ENCODE data around the gene UGT1A8. TPM values are rescaled to one million over a fixed set of nuclear protein-coding genes. Genes with fewer than 3 reads are reported as not detected.

UGT1A8 gene
- total and polyA plus RNA-seq, 9 of the 15 experiments (the other 6 are each of a cell fraction or from before 2014, with no cell fraction given) = 0.04 TPM; not detected in 8

DNA sequence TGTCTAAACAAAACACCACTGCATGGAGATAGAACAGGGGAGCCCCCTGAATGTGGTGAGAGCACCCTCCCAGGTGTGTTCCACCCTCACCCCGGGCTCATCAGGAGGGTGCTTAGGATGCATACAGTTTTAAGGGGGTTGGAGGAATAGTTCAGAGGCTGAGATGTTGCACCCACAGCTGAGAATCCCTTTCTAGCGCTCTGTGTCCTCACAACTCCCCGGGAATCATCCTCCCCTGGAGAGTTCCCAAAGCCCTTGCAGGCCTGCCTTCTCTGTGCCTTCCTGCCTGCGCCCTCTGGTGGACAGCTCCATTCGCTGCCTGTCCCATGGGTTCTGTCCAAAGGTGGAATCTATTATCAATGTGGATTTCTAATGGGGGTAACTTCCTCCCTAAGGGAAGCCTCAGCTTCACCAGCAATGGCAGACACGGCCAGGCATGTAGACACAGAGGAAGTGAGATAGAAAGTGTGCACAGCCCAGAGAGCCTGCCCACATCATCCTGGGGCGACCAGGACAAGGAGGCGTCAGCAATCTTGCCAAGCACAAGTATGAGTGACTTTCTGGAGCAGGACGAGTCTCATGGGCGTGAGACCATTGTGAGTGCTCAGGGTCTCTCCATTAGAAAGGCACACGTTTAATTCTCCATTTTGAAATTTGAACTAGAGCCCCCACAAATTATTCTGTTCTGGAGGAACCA lies 94.0 kb downstream of the UGT1A8 start (continued):
- TF ChIP-seq RBM34 (IDR thresholded peaks at IDR 0.05; ENCODE audit: borderline replicate concordance, insufficient read depth, low read length) (no peak), SP2 (IDR thresholded peaks at IDR 0.05; ENCODE audit: extremely low read depth, low read depth, low read length, poor library complexity, severe bottlenecking) (no peak), KDM2B (CRISPR knock-in tag; IDR thresholded peaks at IDR 0.05) (no peak), TBL1XR1 (IDR thresholded peaks at IDR 0.05; ENCODE audit: low read length in 2 of 2) (no peak), ETV5 (CRISPR knock-in tag; IDR thresholded peaks at IDR 0.05; ENCODE audit: low read depth) (no peak)

DNA sequence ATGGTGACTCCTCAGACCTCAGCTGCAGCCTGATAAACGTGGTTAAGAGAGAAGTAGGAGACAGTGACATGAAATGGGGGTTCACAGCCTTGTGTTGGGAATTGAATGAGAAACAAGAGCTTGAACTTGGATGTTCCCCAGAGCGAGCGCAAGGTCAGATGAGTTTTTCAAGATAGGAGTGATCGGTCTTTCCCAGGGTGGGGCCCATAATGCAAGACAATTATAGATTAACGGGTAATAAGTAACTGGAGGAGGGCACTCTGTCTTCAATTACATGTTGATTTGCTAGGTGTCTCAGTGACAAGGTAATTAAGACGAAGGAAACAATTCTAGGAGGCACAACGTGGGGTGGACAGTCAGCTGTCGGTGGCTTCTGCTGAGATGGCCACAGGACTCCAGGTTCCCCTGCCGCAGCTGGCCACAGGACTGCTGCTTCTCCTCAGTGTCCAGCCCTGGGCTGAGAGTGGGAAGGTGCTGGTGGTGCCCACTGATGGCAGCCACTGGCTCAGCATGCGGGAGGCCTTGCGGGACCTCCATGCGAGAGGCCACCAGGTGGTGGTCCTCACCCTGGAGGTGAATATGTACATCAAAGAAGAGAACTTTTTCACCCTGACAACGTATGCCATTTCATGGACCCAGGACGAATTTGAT lies 95.3 kb downstream of the UGT1A8 start, which contains the start of gene UGT1A5:
UGT1A5 (plus strand) TSS at position 297 of the 651 bp plus-strand sequence; CDS start at position 382, 85 bp downstream.
- no peaks in the 10 kb centered on the region for H3K36me3 ChIP-seq (ENCODE audit: control insufficient read depth, insufficient read depth, low read length)
- DNase-seq (ENCODE audit: extremely low read depth in 1 of 4, low spot score in 3 of 4) (no peak), FAIRE-seq (no peak), ATAC-seq (no peak)
- no peak within 1 kb of the TSS for H3K4me2 ChIP-seq (ENCODE audit: insufficient read depth, low read length)
- no peaks in the 10 kb centered on the region for H3K79me2 ChIP-seq (ENCODE audit: control insufficient read depth, insufficient read depth, low read length)
- no peak within 1 kb of the TSS for H2AFZ ChIP-seq (ENCODE audit: low read depth, low read length)
- H3K9me1 ChIP-seq (ENCODE audit: control insufficient read depth, insufficient read depth, low read length) = no peaks in the 10 kb centered on the region
- H3K9ac ChIP-seq (ENCODE audit: insufficient read depth in 1 of 2, low read depth in 2 of 2, low read length in 2 of 2) = no peak within 1 kb of the TSS
- H3K4me3 ChIP-seq = no peak within 1 kb of the TSS
- H3K27ac ChIP-seq (ENCODE audit: extremely low read depth, low read depth, low read length) = no peak within 1 kb of the TSS
- WGBS (ENCODE audit: insufficient coverage, low coverage, missing lambda C conversion rate) = 11% methylated on average over 12 of the region's 14 CpGs
- no TSS peak for BruUV-seq (replicated peaks)
- POLR2A ChIA-PET = no interaction called here
- peaks cover 0 to 20% of the 10 kb centered on the region in 2 experiments; a peak in 2 of 5 replicates for H3K27me3 ChIP-seq (ENCODE audit: control insufficient read depth in 2 of 2, insufficient read depth in 2 of 2, low read length in 2 of 2)
- H4K20me1 ChIP-seq (replicated peaks; ENCODE audit: control insufficient read depth, insufficient read depth, low read length) = no peaks in the 10 kb centered on the region
- in situ Hi-C loops (cut with MboI) (no loop called here), intact Hi-C loops (cut with micrococcal nuclease) (loop anchor here (10.0 kb wide), 1 partner anchor 128 kb away; no protein-coding TSS in a partner anchor)
- 0 out of 5 replicates have a peak, but pooled peaks cover 0 to 3% of the 10 kb centered on the region in 2 experiments for H3K4me1 ChIP-seq (replicated peaks in 1 of 2; ENCODE audit: control insufficient read depth in 2 of 2, insufficient read depth in 2 of 2, low read length in 2 of 2)
- H3K9me3 ChIP-seq (replicated peaks; ENCODE audit: control insufficient read depth, insufficient read depth, low read depth, low read length) = no peaks in the 10 kb centered on the region
- CTCF ChIA-PET (ENCODE audit: low intra/inter-chr PET ratio) = no interaction called here
- no peak for TF ChIP-seq MCM7 (IDR thresholded peaks at IDR 0.05)
- TF ChIP-seq SIX5 (IDR thresholded peaks at IDR 0.05; ENCODE audit: borderline replicate concordance in 1 of 2, insufficient read depth in 1 of 2, low read depth in 1 of 2, low read length in 2 of 2) = no peak
- no peak for TF ChIP-seq ZNF561 (CRISPR knock-in tag; conservative IDR thresholded peaks at IDR 0.05)
- TF ChIP-seq, protein P1, sequence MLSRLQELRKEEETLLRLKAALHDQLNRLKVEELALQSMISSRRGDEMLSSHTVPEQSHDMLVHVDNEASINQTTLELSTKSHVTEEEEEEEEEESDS (CRISPR knock-in tag; IDR thresholded peaks at IDR 0.05) = no peak
- no peak for TF ChIP-seq POLR2AphosphoS5 (IDR thresholded peaks at IDR 0.05; ENCODE audit: control insufficient read depth, insufficient read depth, low read depth, low read length)
- TF ChIP-seq, protein P2, sequence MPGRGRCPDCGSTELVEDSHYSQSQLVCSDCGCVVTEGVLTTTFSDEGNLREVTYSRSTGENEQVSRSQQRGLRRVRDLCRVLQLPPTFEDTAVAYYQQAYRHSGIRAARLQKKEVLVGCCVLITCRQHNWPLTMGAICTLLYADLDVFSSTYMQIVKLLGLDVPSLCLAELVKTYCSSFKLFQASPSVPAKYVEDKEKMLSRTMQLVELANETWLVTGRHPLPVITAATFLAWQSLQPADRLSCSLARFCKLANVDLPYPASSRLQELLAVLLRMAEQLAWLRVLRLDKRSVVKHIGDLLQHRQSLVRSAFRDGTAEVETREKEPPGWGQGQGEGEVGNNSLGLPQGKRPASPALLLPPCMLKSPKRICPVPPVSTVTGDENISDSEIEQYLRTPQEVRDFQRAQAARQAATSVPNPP (IDR thresholded peaks at IDR 0.05; ENCODE audit: borderline replicate concordance, insufficient read depth, insufficient read length) = no peak
- TF ChIP-seq MYNN (IDR thresholded peaks at IDR 0.05) = no peak
- TF ChIP-seq MYNN (CRISPR knock-in tag; IDR thresholded peaks at IDR 0.05) = no peak
- TF ChIP-seq FOXM1 (IDR thresholded peaks at IDR 0.05; ENCODE audit: low read depth) = no peak
- no peak for TF ChIP-seq FOXM1 (CRISPR knock-in tag; IDR thresholded peaks at IDR 0.05; ENCODE audit: low read depth)
- TF ChIP-seq HMG20A (CRISPR knock-in tag; conservative IDR thresholded peaks at IDR 0.05) = no peak
- no peak for TF ChIP-seq NR2C1 (IDR thresholded peaks at IDR 0.05)
- TF ChIP-seq NR2C1 (tag; IDR thresholded peaks at IDR 0.05) = no peak
- TF ChIP-seq, protein P3, sequence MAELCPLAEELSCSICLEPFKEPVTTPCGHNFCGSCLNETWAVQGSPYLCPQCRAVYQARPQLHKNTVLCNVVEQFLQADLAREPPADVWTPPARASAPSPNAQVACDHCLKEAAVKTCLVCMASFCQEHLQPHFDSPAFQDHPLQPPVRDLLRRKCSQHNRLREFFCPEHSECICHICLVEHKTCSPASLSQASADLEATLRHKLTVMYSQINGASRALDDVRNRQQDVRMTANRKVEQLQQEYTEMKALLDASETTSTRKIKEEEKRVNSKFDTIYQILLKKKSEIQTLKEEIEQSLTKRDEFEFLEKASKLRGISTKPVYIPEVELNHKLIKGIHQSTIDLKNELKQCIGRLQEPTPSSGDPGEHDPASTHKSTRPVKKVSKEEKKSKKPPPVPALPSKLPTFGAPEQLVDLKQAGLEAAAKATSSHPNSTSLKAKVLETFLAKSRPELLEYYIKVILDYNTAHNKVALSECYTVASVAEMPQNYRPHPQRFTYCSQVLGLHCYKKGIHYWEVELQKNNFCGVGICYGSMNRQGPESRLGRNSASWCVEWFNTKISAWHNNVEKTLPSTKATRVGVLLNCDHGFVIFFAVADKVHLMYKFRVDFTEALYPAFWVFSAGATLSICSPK (IDR thresholded peaks at IDR 0.05; ENCODE audit: borderline replicate concordance) = no peak
